Retina (tissue), 1 donor: ENCODE measurements around the gene IKZF5.
A peak's percentile ranks its signal among the peaks of the same experiment; 100 is the strongest.

Experiments
- DNase-seq: peaks from one replicate; pipeline ENCODE4 v3.0.0-alpha.2; 2016

The IKZF5 gene

GRCh38 chr10:123008355-123009104 is at the start of gene IKZF5, which contains the start of gene ACADSB:
Gene IKZF5, minus strand, starts transcription at chr10:123008795. Its CDS starts 10,170 bp downstream, at chr10:122998625.
Gene ACADSB, plus strand, starts transcription at chr10:123009006. Its CDS starts 24 bp downstream, at chr10:123009030.
- peak; percentile 93 for DNase-seq

GRCh38 chr10:123057968-123058367 is 49.4 kb upstream of the IKZF5 start:
- no peak for DNase-seq

- no peak for DNase-seq
These were observed 37.6 kb upstream of the IKZF5 start for GRCh38 chr10:123045961-123046731.

- DNase-seq = peak; percentile 18
These were observed 35.8 kb upstream of the IKZF5 start for GRCh38 chr10:123044391-123044790.

GRCh38 chr10:123043409-123043925 is 34.9 kb upstream of the IKZF5 start:
- peak; percentile 69 for DNase-seq

- no peak for DNase-seq
These were observed 34.3 kb upstream of the IKZF5 start for GRCh38 chr10:123042708-123043408.

GRCh38 chr10:123039632-123039930 is 31.0 kb upstream of the IKZF5 start:
- DNase-seq = no peak

GRCh38 chr10:123038782-123039631 is 30.4 kb upstream of the IKZF5 start:
- DNase-seq = no peak

- DNase-seq = no peak
These were observed 27.0 kb upstream of the IKZF5 start for GRCh38 chr10:123035467-123036086.

- no peak for DNase-seq
These were observed 25.7 kb upstream of the IKZF5 start for GRCh38 chr10:123034332-123034731.

- no peak for DNase-seq
These were observed 22.5 kb upstream of the IKZF5 start for GRCh38 chr10:123031124-123031523.

- DNase-seq = no peak
These were observed 19.3 kb upstream of the IKZF5 start for GRCh38 chr10:123027861-123028260.

- DNase-seq = no peak
These were observed 17.7 kb upstream of the IKZF5 start for GRCh38 chr10:123026302-123026701.

GRCh38 chr10:123024540-123024939 is 15.9 kb upstream of the IKZF5 start:
- no peak for DNase-seq

- DNase-seq = no peak
These were observed 12.9 kb upstream of the IKZF5 start for GRCh38 chr10:123021517-123021916.

- DNase-seq = no peak
These were observed 11.5 kb upstream of the IKZF5 start for GRCh38 chr10:123019941-123020703.

GRCh38 chr10:123019264-123019663 is 10.7 kb upstream of the IKZF5 start:
- DNase-seq = no peak

- DNase-seq = no peak
These were observed 9.9 kb upstream of the IKZF5 start for GRCh38 chr10:123018531-123018930.

GRCh38 chr10:123017421-123018165 is 9.0 kb upstream of the IKZF5 start:
- no peak for DNase-seq

- DNase-seq = no peak
These were observed 7.6 kb upstream of the IKZF5 start for GRCh38 chr10:123016228-123016627.
